HG03342 (cell line): Measurements from ENCODE around the gene MFSD1.

Experiments used
- ATAC-seq: cut with Tn5 transposase; IDR thresholded peaks from one replicate; pipeline ENCODE4 v1.9.1; 2021; ENCODE audit warnings: mild to moderate bottlenecking, moderate library complexity; ENCODE audit not compliant: unreplicated experiment

MFSD1 gene

DNA sequence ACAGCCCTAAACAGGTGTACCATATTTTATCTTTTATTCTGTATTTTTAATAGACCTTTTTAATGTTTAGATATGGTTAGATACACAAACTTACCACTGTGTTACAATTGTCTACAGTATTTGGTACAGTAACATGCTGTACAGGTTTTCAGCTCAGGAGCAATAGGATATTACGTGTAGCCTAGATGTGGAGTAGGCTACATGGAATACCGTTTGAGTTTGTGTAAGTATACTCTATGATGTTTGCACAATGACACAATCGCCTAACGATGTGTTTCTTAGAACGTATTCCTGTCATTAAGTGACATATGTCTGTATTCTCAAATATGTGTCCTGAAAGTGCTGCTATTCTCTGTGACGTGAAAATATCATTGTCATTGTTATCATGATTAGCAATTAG, 62.6 kb downstream of the MFSD1 start:
- no peak for ATAC-seq

- ATAC-seq: no peak
These were observed 73.8 kb downstream of the MFSD1 start for GRCh38 chr3:158875700-158876099.
